GM19467 (cell line): ENCODE data around the gene VOPP1.
"Not testable (repeated sequence)": the region's sequence is repeated elsewhere in the genome, so short reads cannot be mapped to it uniquely, and the experiment has no call there.

Source experiments
- ATAC-seq: cut with Tn5 transposase; IDR thresholded peaks from one replicate; pipeline ENCODE4 v1.9.1; 2021; ENCODE audit warnings: mild to moderate bottlenecking, moderate library complexity; ENCODE audit not compliant: unreplicated experiment

Gene VOPP1, protein sequence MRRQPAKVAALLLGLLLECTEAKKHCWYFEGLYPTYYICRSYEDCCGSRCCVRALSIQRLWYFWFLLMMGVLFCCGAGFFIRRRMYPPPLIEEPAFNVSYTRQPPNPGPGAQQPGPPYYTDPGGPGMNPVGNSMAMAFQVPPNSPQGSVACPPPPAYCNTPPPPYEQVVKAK

DNA sequence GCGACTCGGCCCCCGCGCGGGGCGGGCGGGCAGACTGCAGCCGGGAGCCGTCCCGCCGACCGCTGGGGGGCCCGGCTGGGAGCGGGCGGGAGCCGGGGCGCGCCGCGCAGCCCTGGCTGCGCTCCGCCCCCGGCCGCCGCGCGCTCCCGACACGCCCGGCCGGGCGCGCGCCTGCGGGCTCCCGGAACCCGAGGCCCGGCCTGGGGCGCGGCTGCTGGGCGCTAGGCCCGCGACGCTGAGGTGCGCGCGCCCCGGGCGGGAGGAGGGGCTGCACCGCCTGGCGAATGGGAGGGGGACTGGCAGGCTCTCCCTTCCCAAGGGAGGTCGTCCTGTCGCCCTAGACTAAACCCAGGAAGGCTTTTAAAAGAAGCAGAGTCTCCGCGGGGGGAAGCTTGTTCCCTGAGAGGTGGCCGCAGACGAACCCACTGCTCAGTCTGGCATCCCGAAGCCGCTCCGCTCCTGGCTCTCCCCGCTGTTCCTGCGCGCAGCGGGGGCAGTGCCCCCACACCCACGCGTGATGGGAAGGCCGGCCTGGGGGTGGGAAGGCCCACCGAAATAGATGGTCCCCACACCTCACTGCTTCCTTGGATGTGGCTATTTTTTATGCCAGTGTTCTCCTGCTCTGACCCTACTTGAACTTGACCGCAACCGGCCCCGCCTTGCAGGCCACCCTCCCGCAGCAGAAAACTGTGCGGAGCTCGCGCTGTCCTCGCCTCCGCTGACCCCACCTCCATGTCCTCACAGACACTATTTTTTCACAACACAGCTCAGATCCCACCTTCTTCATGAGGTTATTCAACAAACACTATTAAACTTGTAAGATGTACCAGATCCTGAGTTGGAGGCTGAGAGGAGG lies at the start of gene VOPP1:
Gene VOPP1, minus strand, starts transcription at position 125 of the 856 bp plus-strand sequence. CDS start 178 bp downstream, outside the sequence.
- ATAC-seq, result peak; percentile 44

DNA sequence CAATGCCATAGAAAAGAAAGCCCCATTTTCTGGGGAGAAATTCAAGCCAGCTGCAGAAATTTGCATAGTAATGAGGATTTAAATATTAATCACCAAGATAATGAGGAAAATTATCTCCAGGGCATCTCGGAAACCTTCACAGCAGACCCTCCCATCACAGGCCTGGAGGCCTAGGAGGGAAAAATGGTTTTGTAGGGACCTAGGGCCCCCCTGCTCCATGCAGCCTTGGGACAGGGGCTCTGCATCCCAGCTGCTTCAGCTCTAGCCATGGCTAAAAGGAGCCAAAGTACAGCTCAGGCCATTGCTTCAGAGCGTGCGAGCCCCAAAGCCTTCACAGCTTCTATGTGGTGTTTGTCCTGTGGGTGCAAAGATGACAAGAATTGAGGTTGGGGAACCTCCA lies 46.6 kb upstream of the VOPP1 start:
- no peak for ATAC-seq

DNA sequence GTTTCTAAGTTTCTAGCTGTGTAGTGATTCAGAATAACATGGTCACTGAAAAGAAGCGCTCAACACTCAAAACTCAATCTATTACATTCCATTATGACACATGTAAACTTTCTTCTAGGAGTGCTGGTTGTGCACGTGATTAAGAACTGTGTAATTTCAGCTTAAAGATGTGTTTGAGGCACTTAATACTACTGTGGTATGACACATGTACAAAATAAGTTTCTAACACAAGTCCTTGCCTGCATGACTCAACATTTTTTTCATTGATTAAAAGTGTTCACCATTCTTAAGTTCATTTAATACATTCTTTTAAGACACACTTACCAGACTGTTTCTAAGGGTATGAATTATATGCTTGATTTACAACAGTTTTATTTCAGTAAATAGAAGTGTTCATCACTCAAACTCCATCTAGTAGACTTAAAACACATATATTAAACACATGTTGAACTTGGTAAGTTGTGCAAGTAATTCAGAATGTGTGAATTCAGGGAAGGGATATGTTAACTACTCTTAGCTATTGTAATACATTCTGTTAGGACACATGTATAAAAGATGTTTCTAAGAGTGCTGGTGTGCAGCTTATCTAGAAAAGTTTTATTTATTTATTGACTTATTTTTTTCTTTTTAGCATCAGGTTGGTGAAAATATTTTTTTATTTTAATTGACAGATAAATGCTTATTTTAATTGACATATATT lies 42.2 kb upstream of the VOPP1 start:
- not testable (repeated sequence) for ATAC-seq

DNA sequence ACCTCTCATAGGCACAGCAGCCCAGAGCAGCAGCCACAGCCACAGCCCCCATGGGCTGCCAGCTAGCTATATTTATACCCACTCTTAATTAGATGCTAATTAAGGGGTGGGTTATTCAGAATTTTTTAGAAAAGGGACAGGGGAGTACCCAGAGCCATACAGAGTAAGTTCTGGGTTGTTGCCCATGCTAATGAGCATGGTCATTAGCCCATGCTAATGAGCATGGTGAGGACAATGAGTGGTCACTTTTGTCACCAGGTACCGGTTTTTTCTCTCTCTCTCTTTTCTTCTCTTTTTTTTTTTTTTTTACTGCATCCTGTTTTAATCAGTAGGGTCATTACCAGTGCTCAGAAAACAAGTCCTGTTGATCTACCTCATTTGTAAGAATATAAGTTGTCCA lies 37.4 kb upstream of the VOPP1 start:
- ATAC-seq, result not testable (repeated sequence)

DNA sequence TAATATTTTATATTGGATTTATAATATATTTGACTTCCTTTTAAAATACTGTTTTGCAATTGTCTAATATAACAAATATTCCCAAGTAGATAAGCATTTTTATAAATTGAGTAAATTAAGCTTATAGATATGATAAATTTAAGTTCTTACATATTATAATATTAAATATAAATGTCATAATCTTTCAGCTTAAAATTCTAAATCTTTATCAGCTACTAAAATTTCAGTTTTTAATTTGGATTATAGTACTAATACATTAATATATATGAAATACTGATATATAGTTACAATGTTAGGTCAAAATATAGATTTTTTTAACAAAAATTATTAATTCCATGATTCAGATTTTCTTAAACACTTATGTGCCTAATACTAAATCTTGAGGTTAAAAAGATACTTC lies 33.4 kb upstream of the VOPP1 start:
- ATAC-seq, result not testable (repeated sequence)

DNA sequence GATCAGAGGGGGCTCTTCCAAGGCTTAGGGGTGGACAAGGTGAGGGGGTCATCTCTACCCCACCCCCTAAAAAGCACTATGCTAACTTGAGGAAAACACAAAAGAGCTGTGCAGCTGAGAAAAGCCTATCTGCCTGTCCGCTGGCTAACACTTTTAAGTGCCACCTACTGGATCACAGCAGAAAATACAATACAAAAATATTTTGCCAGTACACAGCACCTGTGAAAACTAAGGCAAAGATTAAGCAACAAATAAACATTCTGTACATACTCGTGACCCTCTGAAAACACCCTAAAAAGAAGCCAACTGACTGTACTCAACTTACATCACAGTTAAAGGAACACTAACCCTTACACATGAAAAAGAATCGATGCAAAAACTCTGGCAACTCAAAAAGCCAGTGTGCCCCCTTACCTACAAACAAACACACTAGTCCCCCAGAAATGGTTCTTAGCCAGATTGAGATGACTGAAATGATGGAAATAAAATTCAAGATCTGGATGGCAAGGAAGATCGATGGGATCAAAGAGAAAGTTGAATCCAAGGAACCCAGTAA lies 25.7 kb upstream of the VOPP1 start:
- not testable (repeated sequence) for ATAC-seq

DNA sequence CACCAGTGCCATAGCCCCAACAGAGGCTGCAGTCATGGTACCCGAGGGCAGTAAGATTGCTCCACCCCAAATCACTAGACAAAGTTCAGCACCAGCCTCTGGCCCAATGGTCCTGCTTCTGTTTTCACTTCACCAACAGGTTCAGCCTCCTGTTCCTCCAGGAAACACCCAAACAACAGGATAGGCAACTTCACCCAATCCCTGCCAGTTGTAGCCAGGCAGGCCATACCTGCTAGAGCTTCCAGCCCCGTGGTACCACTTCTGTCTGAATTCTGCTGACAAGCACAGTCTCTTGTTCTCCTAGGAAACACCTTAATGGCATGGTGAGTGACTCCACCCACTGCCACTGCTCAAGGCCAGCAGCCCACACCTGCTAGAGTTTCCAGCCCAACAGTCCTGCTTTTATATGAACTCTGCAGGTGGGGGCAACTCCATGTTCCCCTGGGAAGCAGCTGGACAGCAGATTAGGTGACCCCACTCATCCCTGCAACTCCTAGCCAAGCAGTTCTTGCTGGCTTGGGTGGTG lies 25.0 kb upstream of the VOPP1 start:
- not testable (repeated sequence) for ATAC-seq

DNA sequence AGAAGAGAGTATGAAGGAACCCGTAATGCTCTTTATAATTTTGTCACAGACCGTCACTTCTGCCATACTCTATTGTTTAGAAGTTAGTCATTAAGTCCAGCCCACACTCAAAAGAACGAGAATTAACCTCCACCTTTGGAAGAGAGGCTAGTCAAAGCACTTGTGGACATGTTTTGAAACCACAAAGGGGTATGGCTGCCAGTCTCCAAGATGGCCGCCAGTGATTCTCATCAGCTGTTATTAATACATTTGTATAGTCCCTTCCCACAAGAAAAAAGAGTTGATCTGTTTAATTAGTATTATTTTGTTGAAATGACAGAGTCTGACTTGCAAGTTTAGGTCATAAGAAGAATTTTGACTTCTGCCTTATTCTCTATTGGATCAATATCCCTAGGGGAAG lies 23.2 kb upstream of the VOPP1 start:
- no peak for ATAC-seq

DNA sequence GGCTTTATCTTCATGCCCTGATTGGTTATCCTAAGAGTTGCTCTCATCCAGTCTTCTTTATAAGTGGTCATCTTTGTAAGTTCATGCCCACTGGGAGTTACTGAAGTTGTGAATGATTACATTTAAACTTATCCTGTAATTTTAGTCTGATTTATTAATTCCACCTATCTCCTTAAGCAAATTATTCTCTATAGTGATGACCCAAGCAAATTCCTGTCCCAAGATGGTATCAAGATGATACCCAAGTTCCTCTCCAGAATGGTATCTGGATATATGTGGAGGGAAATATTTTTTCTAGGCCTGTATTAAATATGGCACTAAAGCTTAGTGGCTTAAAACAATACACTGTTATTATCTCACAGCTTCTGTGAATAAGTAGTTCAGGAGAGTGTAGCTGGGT lies 22.6 kb upstream of the VOPP1 start:
- no peak for ATAC-seq

DNA sequence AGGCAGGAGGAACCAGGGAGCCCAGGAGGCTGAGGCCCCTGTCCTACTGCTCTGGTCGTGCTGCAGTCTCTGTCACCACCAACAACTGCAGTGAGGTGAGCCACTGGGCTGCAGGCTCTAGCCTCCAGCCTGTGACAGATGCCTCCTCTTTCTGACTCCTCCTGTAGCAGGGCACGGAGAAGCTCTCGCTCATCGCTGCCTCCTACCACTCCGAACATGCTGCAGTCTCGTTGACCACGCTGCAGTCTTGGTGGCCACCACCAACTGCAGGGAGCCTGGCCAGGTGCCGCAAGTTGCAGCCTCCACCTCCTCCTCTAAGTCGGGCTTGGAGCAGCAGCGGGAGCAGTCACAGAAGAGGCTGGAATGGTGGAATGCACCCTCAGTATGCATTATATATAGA lies 22.1 kb upstream of the VOPP1 start:
- ATAC-seq, result no peak

DNA sequence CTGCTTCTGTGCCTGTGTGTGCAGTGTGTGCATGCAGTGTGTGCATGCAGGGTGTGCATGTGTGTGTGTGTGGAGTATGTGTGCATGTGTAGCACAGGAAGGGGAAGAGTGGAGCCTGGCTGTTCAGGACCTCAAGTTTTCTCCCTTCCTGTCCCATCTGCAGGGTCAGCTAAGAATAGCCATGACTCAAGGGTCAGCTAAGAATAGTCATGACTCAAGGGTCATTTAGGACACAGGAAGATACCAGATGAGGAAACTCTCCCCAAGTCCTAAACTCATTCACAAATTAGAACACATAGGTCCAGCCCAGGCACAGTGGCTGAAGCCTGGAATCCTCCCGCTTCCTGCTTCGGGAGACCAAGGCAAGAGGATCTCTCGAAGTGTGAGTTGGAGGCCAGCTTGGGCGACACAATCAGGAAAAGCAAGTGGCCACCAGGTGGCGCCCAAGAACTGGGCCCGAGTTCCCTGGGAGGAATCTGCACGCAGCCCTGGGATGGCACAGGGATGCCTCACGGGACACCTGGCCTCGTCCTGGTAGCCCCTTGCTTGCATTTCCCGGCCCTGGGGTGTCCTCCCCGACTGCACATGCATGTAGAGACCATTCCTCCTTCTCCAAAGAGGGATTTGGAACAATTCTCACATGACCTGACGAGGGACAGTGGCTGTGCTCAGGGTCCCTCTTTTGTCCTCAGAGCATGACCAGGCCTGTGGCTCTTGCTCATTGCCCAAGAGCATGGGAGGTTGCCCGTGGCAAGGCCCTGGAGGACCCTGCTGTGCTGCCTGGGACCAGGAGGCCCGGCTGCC lies 21.4 kb upstream of the VOPP1 start:
- ATAC-seq, result no peak

DNA sequence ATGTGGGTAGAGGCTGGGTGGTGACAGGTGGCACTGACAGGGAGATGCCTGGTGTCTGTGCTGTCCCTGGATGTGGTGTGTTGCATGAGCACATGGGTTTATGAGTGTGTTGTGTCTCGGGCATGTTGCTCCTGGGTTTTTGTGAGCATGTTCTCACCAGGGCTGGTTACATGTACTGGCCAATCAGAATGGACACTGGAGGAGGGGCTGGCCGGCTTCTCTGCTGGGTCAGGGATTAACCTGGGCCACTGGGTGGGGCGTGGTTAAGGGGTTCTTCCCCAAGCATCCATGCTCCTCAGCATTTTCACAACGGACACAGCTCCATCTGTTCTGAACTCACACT lies 20.8 kb upstream of the VOPP1 start:
- no peak for ATAC-seq

DNA sequence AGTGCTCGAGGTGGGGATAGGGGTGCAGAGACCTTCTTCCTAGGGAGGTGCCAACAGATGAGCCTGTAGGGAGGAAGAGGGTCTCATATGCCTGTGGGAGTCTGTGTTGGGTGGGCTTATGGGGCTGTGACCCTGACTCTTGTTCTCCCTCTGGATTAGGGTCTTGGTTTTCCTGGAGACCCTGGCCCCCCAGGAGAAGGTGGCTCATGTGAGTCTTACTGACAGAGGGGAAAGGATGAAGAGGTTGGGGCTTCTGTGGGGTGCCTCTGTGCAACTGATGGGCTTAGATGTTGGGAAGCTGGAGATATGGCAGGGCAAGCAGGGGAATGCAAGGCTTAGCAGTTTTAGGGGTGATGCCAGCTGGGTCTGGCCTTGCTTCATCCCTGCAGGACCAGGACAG lies 20.2 kb upstream of the VOPP1 start:
- ATAC-seq, result no peak

DNA sequence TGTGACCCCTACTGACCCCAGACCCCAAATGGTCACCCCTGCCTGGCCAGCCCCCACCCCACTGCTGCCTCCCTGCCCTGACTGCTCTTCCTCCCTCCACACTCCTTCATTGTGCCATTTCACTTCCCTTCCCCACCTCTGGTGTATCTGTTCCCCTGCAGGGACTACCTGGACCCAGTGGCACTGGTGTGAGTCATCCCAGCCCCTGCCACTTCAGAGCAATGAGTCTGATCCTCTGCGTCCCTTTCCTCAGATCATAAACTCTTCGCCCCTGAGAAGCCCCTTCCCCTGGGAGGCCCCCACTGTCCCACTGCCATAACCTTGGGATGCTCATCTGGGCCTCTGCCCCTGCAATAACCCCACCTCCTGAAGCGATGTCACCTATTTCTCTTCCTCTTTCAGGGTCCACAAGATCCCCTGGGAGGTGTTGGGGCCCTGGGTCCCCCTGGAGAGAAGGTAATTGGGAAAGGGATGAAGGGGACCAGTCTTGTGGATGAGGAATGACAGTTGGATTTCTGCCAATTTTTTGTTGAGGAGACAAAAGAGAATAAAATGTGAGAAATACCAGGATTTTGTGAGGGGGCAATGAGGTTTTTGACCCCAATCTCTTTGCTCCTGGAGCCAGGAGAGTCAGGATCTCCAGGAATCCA lies 19.1 kb upstream of the VOPP1 start:
- no peak for ATAC-seq

DNA sequence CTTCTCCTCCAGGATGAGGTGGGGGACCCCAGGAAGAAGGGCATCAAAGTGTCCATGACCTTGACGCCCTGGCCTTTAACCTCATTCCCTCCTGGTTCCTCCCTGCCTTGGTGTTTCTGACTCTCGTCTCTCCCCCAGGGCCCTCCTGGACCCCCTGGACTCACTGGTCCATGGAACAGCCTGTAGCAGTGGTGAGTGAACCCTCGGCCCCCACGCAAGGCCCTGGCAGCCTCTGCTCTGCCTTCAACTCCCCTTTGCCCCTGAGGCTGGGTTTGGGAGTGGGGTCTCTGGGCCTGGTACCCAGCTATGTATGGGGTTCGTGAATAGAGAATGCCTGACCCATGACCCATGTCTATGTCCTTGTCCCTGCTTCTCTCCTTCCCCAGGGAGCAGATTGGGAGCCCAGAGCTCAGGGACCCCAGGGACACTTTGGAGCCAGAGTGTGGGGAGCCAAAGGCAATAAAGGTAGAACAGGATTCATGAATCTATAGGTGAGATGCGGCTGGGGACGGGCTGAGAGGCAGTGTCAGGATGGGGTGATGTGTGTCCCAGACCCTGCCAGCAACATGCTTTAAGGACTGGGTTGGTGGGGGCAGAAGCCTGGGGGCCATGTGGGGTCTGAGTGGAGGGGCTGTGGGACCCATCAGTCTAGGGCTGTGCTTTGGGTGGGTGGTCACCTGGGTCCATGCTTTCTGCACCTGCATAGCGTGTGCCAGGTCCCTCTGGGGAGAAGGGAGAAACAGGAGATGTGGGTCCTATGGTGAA lies 18.4 kb upstream of the VOPP1 start:
- no peak for ATAC-seq

DNA sequence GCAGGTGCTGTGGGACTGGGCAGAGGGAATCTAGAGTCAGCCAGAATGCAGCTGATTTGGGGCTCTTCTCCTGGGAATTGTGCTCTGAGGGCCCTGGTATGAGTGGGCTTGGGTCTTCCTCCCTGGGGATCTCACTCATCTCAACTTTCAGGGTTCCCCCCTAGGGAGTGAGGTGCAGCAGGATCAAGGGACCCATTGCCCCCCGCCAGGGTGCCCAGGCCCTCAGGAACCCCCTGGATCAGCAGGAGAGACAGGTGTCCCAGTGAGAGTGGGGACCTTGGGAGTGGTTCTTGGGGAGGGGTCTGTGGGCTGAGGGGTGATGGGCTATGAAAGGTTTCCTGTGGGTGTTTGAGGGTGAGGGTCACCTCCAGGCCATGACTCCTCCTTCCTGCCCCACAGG lies 17.6 kb upstream of the VOPP1 start:
- ATAC-seq, result no peak

DNA sequence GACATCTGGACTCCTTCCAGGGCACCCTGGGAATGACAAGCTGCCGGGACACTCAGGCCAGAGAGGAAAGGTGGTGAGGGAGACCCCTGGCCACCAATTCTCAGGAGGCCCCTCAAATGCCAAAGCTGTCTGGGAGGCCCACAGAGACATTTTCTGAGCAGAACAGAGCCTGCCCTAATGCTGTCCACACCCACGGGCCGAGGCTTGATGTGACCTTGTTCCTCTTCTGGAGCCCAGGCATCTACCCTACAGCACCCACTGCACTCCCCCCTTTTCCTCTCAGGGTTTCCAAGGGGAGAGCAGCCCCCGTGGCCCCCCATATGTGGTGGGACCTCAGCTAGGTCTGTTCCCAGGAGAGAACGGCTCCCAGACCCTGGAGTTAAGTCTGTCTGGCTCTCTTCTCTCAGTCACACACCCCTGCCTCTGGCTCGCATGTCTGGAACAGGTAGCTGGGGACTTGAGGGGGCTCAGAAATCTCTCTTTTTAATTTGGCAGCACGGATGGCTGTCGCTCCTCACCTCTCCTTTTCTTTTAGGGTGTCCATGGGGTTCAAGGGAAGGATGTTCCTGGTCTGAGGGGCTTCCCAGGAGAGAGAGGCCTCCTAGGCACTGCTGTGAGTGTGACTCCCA lies 16.8 kb upstream of the VOPP1 start:
- ATAC-seq, result no peak

DNA sequence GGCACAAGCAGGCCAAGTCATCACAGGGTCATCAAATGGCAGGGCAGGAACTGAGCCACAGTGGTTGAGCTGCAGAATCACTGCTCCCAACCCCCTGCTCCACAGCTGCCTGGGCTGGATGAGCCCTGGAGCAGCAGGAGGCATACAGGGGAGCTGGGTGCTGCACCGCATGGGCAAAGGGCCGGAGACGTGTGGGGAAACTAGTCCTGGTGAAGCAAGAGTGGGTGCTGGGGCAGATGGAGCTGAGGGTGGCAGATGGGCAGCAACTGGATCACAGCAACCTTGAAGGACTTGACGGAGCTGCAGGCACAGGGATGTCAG lies 16.0 kb upstream of the VOPP1 start:
- ATAC-seq, result no peak
